ENCODE data around the gene KCNE5. TPM values are rescaled to one million over a fixed set of nuclear protein-coding genes. Genes with fewer than 3 reads are reported as not detected.
"Not testable (repeated sequence)": the region's sequence is repeated elsewhere in the genome, so short reads cannot be mapped to it uniquely, and the experiment has no call there.

The KCNE5 gene, protein sequence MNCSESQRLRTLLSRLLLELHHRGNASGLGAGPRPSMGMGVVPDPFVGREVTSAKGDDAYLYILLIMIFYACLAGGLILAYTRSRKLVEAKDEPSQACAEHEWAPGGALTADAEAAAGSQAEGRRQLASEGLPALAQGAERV
- total RNA-seq, result 0.52 and 0.81 TPM in 2 replicates

DNA sequence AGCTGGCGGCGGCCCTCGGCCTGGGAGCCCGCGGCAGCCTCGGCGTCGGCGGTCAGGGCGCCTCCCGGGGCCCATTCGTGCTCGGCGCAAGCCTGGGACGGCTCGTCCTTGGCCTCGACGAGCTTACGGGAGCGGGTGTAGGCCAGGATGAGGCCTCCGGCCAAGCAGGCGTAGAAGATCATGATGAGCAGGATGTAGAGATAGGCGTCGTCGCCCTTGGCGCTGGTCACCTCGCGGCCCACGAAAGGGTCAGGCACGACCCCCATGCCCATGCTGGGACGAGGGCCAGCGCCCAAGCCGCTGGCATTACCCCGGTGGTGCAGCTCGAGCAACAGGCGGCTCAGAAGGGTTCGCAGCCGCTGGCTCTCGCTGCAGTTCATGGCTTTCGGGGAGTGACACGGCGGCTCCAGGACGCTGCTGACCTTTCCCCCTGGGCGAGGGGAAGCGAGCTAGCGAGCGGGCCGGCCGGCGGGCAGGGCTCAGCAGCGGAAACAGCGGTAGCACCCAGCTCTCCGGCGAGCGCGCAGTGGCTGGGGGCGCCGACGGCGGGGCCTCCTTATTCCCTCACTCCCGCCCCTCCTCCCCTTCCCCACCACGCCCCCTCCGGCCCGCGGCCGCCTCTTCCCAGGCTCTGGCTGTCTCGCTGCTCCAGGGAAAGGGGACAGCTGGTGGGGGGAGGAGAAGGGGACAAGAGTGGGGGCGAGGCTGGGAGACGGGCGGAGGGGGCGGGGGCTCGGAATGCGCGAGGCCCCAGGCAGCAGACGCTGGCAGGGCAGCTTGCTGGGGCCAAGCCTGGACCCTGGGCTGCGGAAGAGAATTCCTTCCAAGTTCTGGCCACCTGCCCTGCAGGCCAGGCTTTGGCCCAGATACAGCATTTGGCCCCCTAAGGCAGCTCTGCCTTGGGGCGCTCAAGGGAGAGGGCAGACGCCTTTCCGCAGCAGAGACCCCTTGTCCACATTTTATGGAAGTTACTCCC, at the start of gene KCNE5:
KCNE5 (minus strand) TSS at position 532 of the 976 bp plus-strand sequence; CDS start at position 380, 152 bp downstream.
- Mint-ChIP-seq H3K36me3 (ENCODE audit: low read depth) (no peaks in the 10 kb centered on the region), H3K27me3 (ENCODE audit: insufficient read depth) (peaks cover 2% of the 10 kb centered on the region), H3K9me3 (no peaks in the 10 kb centered on the region), H3K4me1 (ENCODE audit: low read depth) (peaks cover 9% of the 10 kb centered on the region), H3K4me3 (no peak within 1 kb of the TSS), H3K27ac (no peak within 1 kb of the TSS)
- DNase-seq (ENCODE audit: low spot score), result no peak
- intact Hi-C loops (cut with micrococcal nuclease), result no loop called here

DNA sequence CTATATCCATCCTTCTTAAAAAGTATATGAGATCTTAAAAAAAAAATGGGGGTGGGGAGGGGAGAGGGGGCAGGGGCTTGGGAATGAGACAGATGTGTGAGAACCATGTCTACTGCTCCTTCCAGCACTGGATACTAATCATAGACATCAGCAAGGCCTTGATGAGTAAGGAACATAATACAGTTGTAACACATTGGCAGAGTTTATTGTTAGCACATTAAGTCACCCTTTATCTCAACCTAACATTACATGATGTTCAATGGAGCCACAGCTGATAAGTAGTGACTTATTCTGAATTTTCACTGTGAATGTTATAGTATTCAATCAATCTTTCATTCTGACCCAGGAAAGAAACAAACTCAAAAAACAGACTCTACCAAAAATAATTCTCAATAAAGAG, 47.3 kb upstream of the KCNE5 start:
- H3K4me1 Mint-ChIP-seq (ENCODE audit: low read depth), result no peaks in the 10 kb centered on the region

GRCh38 chrX:109671170-109671569, 46.2 kb upstream of the KCNE5 start:
- DNase-seq (ENCODE audit: low spot score); H3K9me3 Mint-ChIP-seq; intact Hi-C loops (cut with micrococcal nuclease); H3K4me3 Mint-ChIP-seq; H3K27me3 Mint-ChIP-seq (ENCODE audit: insufficient read depth); H3K4me1 Mint-ChIP-seq (ENCODE audit: low read depth); H3K27ac Mint-ChIP-seq: not testable (repeated sequence)
- peaks cover 26% of the 10 kb centered on the region for H3K36me3 Mint-ChIP-seq (ENCODE audit: low read depth)

More for the DNA sequence above, 47.3 kb upstream of the KCNE5 start:
- Mint-ChIP-seq H3K9me3 (no peaks in the 10 kb centered on the region), H3K27ac (no peak overlapping the region), H3K4me3 (no peak overlapping the region), H3K36me3 (ENCODE audit: low read depth) (peaks cover 23% of the 10 kb centered on the region), H3K27me3 (ENCODE audit: insufficient read depth) (no peaks in the 10 kb centered on the region)
- DNase-seq (ENCODE audit: low spot score), result no peak
- intact Hi-C loops (cut with micrococcal nuclease), result no loop called here

DNA sequence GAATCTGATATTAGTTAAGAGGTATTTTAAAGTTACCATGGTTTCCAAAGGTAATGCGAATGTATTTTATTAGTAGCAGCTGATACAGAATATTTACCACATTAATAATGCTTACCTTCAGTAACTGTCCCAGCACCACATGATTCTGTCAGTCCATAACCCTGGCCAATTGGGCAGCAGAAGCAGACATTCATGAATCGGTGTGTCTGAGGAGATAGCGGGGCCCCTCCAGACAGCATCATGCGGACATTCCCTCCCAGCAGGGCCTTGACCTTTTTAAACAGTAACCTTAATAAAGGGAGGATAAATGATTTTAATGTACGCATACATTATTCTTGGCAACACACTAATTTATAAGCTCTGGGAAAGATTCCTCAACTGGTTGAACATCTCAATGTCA, 43.0 kb upstream of the KCNE5 start:
- Mint-ChIP-seq H3K27ac (no peak overlapping the region), H3K36me3 (ENCODE audit: low read depth) (peaks cover 32% of the 10 kb centered on the region), H3K9me3 (no peaks in the 10 kb centered on the region), H3K4me3 (no peak overlapping the region), H3K4me1 (ENCODE audit: low read depth) (peaks cover 6% of the 10 kb centered on the region), H3K27me3 (ENCODE audit: insufficient read depth) (no peaks in the 10 kb centered on the region)
- DNase-seq (ENCODE audit: low spot score), result no peak
- intact Hi-C loops (cut with micrococcal nuclease), result no loop called here

DNA sequence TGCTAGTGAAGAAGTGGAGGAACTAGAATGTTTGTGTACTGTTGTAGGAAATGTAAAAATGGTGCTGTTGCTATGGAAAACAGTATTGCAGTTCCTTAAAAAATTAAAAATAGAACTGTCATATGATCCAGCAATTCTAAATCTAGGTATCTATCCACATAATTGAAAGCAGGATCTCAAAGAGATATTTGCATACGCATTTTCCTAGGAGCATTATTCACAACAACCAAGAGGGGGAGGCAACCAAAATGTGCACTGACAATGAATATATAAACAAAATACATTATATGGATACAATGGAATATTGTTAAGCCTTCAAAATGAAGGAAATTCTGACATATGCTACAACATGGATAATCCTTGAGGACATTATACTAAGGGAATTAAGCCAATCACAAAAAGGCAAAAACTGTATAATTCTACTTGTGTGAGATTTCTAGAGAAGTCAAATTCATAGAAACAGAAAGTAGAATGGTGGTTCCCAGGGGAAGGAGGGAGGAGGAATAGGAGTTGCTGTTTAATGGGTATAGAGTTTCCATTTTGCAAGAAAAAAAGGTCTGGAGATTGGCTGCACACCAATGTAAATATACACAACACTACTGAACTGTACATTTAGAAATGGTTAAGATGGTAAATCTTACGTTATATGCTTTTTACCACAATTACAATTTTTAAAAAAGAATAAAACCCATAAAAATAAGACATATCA, 35.6 kb upstream of the KCNE5 start:
- intact Hi-C loops (cut with micrococcal nuclease), result no loop called here
- no peak overlapping the region for H3K4me3 Mint-ChIP-seq
- peaks cover 5% of the 10 kb centered on the region for H3K4me1 Mint-ChIP-seq (ENCODE audit: low read depth)
- H3K27me3 Mint-ChIP-seq (ENCODE audit: insufficient read depth), result no peaks in the 10 kb centered on the region
- H3K9me3 Mint-ChIP-seq, result peaks cover 7% of the 10 kb centered on the region
- H3K36me3 Mint-ChIP-seq (ENCODE audit: low read depth), result peaks cover 48% of the 10 kb centered on the region
- DNase-seq (ENCODE audit: low spot score), result no peak
- H3K27ac Mint-ChIP-seq, result no peak overlapping the region

DNA sequence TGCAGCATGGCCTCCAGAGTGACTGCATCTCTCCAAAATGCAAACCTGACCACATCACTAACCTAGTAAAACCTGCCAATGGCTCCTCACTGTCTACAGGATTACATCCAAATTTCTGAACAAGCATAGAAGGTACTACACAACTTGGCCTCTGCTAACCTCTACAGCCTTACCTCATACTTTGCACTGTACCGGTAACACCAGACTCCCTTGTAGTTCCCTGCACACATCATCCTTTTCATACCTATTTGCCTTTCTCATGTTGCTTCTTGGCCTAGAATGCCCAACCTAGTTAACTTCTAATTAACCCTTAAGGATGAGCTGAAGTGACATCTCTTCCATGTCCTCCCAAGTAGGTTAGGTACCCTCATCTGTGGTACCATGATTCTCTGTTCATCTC, 33.4 kb upstream of the KCNE5 start:
- Mint-ChIP-seq H3K4me3 (no peak overlapping the region), H3K27ac (no peak overlapping the region), H3K4me1 (ENCODE audit: low read depth) (peaks cover 5% of the 10 kb centered on the region), H3K36me3 (ENCODE audit: low read depth) (peaks cover 44% of the 10 kb centered on the region), H3K9me3 (peaks cover 7% of the 10 kb centered on the region), H3K27me3 (ENCODE audit: insufficient read depth) (no peaks in the 10 kb centered on the region)
- intact Hi-C loops (cut with micrococcal nuclease), result loop anchor here (10.0 kb wide), 1 partner anchor 46 kb away; no protein-coding TSS in a partner anchor
- no peak for DNase-seq (ENCODE audit: low spot score)

- H3K27me3 Mint-ChIP-seq (ENCODE audit: insufficient read depth); H3K9me3 Mint-ChIP-seq; DNase-seq (ENCODE audit: low spot score); H3K4me3 Mint-ChIP-seq; H3K27ac Mint-ChIP-seq; H3K4me1 Mint-ChIP-seq (ENCODE audit: low read depth): not testable (repeated sequence)
- intact Hi-C loops (cut with micrococcal nuclease), result loop anchor here (10.0 kb wide), 1 partner anchor 47 kb away; no protein-coding TSS in a partner anchor
- peaks cover 38% of the 10 kb centered on the region for H3K36me3 Mint-ChIP-seq (ENCODE audit: low read depth)
These were observed 32.4 kb upstream of the KCNE5 start for GRCh38 chrX:109657364-109657763.

GRCh38 chrX:109656774-109657173, 31.8 kb upstream of the KCNE5 start:
- no peak for DNase-seq (ENCODE audit: low spot score)
- intact Hi-C loops (cut with micrococcal nuclease), result loop anchor here (10.0 kb wide), 1 partner anchor 48 kb away; no protein-coding TSS in a partner anchor
- Mint-ChIP-seq H3K9me3 (peaks cover 7% of the 10 kb centered on the region), H3K27ac (no peak overlapping the region), H3K27me3 (ENCODE audit: insufficient read depth) (no peaks in the 10 kb centered on the region), H3K4me1 (ENCODE audit: low read depth) (peaks cover 5% of the 10 kb centered on the region), H3K4me3 (no peak overlapping the region), H3K36me3 (ENCODE audit: low read depth) (peaks cover 38% of the 10 kb centered on the region)

DNA sequence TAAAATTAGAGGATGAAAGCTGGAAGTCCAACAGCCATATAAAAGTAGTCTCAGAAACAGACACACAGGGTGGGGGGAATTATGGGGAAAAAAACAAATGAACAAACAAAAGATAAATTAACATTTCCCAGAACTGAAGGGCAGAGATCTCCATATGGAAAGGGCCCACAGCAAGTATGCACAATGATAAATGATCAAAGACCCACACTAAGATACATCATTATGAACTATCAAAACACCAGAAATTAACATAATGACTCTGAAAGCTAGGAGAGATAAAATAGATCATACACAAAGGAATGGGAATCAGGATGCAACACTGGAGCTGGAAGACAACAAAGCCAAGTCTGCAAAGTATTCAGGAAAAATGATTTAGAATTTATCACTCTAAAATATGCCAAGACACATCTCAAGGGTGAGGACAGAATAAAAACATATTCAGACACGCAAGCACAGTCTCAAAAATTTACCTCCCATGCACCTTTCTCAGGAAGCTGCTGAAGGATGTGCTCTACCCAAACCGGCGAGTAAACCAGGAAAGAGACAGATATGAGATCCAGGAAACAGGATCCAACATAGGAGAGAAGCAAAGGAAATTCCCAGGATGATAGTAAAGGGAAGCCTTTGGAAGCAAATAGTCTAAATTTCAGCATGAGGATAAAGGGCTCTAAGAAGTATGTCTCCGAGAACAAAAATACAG, 30.7 kb upstream of the KCNE5 start:
- intact Hi-C loops (cut with micrococcal nuclease), result loop anchor here (10.0 kb wide), 1 partner anchor 49 kb away; no protein-coding TSS in a partner anchor
- peaks cover 34% of the 10 kb centered on the region for H3K36me3 Mint-ChIP-seq (ENCODE audit: low read depth)

GRCh38 chrX:109654516-109655109, 29.6 kb upstream of the KCNE5 start:
- intact Hi-C loops (cut with micrococcal nuclease), result loop anchor here (10.0 kb wide), 1 partner anchor 50 kb away; no protein-coding TSS in a partner anchor
- H3K4me1 Mint-ChIP-seq (ENCODE audit: low read depth), result no peaks in the 10 kb centered on the region
- no peak for DNase-seq (ENCODE audit: low spot score)
- peaks cover 7% of the 10 kb centered on the region for H3K9me3 Mint-ChIP-seq
- H3K27ac Mint-ChIP-seq, result no peak overlapping the region
- no peak overlapping the region for H3K4me3 Mint-ChIP-seq
- H3K36me3 Mint-ChIP-seq (ENCODE audit: low read depth), result peaks cover 24% of the 10 kb centered on the region
- H3K27me3 Mint-ChIP-seq (ENCODE audit: insufficient read depth), result no peaks in the 10 kb centered on the region

More for the DNA sequence above, 30.7 kb upstream of the KCNE5 start:
- no peaks in the 10 kb centered on the region for H3K27me3 Mint-ChIP-seq (ENCODE audit: insufficient read depth)
- peaks cover 3% of the 10 kb centered on the region for H3K4me1 Mint-ChIP-seq (ENCODE audit: low read depth)
- H3K4me3 Mint-ChIP-seq, result no peak overlapping the region
- DNase-seq (ENCODE audit: low spot score), result no peak
- peaks cover 7% of the 10 kb centered on the region for H3K9me3 Mint-ChIP-seq
- H3K27ac Mint-ChIP-seq, result no peak overlapping the region

DNA sequence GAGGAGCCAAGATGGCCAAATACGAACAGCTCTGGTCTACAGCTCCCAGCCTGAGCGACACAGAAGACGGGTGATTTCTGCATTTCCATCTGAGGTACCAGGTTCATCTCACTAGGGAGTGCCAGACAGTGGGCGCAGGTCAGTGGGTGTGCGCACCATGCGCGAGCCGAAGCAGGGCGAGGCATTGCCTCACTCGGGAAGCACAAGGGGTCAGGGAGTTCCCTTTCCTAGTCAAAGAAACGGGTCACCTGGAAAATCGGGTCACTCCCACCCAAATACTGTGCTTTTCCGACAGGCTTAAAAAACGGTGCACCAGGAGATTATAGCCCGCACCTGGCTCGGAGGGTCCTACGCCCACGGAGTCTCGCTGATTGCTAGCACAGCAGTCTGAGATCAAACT, 19.7 kb upstream of the KCNE5 start:
- H3K4me1 Mint-ChIP-seq (ENCODE audit: low read depth); H3K9me3 Mint-ChIP-seq; DNase-seq (ENCODE audit: low spot score); H3K4me3 Mint-ChIP-seq; intact Hi-C loops (cut with micrococcal nuclease); H3K27ac Mint-ChIP-seq; H3K27me3 Mint-ChIP-seq (ENCODE audit: insufficient read depth): not testable (repeated sequence)
- peaks cover 11% of the 10 kb centered on the region for H3K36me3 Mint-ChIP-seq (ENCODE audit: low read depth)

- Mint-ChIP-seq H3K27ac (no peak overlapping the region), H3K4me3 (no peak overlapping the region), H3K36me3 (ENCODE audit: low read depth) (peaks cover 16% of the 10 kb centered on the region), H3K27me3 (ENCODE audit: insufficient read depth) (no peaks in the 10 kb centered on the region), H3K9me3 (no peaks in the 10 kb centered on the region), H3K4me1 (ENCODE audit: low read depth) (peaks cover 9% of the 10 kb centered on the region)
- intact Hi-C loops (cut with micrococcal nuclease), result no loop called here
- DNase-seq (ENCODE audit: low spot score), result no peak
These were observed 18.7 kb upstream of the KCNE5 start for GRCh38 chrX:109643687-109644086.

All from activated T-helper 1 cell treated with anti-CD3 and anti-CD28 coated beads, Interleukin-12 subunit alpha, Interleukin-12 subunit beta, Interleukin-2, Interleukin-4 antibody, amounts not matched to agents 30 ng/mL and 10 ng/mL and 1 ng/mL, durations not matched to agents 14 hours and 24 hours and 36 hours (primary cell).